ENCODE measurements around the gene ARFGEF2.
"Not testable (repeated sequence)": the region's sequence is repeated elsewhere in the genome, so short reads cannot be mapped to it uniquely, and the experiment has no call there.

Gene ARFGEF2

DNA sequence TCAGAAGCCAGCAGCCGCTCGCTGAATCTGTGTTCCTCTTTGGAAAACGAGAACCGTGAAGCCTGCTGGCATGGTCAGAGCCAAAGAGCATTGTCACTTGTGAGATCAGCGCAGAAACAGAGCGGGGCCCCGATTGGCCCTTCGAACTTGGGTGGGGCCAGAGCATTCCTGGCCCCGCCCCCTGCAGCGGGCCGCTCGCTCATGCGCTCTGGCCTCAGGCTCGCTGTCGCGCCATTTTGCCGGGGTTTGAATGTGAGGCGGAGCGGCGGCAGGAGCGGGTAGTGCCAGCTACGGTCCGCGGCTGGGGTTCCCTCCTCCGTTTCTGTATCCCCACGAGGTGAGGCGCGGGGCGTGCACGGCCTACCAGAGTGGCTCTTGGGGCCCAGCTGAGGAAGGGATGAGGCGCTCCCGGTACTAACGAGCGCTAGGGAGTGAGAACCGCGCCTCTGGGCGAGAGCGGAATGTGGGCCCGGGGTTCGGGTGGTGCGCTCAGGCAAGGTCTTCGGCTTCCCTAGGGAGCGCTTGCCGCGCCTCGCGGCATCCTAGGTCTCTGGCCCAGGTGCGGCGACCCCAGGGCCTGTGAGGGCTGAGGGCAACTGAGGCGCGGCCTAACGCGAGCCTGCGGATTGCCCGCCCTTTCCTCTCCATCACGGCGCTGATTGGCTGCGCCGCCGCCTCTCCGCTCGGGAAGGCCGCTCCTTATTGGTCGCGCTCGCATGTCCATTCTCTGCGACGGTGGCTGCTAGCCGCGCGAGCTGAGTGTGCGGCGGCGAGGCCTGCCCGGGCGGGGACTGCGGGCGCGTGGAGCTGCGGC lies 124.8 kb downstream of the ARFGEF2 start, which contains the start of gene CSE1L:
CSE1L (plus strand) TSS at position 226 of the 814 bp plus-strand sequence. CDS start 12,152 bp downstream, outside the sequence.
- in situ Hi-C loops (cut with MboI; ENCODE audit: low sequenced_read_pairs): no loop called here

DNA sequence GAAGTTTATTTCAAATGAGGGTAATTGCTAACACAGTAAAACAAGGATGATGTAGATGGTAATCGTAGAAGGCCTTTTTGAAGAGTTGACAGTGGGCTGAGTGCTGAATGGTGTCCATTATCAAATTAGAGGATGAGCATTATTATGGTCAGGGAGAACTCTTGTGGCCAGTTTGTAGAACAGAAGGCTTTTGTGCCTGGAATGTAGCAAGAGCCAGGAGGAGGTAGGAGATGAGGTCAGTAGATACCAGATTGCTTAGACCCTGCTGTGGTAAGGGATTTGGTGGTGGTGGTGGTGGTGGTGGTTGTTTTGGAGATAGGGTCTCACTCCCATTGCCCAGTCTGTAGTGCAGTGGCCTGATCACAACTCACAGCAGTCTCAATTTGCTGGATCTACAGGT lies 130.8 kb downstream of the ARFGEF2 start:
- in situ Hi-C loops (cut with MboI; ENCODE audit: low sequenced_read_pairs): no loop called here

DNA sequence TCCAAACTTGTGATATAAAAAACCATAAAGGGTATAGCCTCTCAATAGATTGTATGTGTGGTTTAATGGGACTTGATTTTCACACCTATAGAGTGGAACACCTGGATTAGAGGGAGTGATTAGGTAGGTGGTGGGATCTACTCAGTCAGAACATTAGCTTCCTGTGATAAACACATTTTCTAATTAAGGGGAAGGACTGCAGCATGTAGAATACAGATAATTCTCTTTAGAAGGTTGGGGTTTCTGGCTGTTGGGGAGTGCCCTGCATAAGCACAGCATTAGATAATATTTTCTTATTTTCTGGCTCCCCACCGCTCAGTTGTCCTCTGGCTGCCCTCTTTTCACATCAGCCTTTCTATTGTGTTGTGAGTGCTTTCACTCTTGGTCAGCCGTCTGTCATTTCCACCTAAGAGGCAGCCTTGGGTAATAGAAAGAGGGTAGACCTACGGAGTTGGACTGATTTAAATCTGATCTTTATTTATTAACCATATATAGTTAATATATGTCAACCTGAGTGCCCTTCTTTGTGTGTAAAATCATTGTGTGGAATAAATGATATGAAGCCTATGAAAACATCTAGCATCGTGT lies 132.6 kb downstream of the ARFGEF2 start:
- in situ Hi-C loops (cut with MboI; ENCODE audit: low sequenced_read_pairs): no loop called here

DNA sequence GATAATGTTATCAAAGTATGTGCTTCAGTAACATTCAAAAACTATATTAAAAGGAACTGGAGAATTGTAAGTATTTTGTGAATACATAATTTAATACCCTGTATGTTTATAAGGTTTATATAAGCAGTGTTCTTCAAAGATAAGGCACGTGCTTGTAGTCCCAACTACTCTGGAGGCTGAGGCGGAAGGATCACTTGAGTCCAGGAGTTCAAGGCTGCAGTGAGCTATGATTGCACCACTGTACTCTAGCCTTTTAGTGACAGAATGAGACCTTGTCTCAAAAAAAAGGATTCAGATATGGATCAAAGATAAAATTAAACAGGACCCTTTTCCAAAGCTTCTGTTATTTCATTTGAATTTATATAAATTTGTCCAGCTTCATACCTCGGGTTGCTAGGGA lies 141.8 kb downstream of the ARFGEF2 start:
- in situ Hi-C loops (cut with MboI; ENCODE audit: low sequenced_read_pairs): no loop called here

DNA sequence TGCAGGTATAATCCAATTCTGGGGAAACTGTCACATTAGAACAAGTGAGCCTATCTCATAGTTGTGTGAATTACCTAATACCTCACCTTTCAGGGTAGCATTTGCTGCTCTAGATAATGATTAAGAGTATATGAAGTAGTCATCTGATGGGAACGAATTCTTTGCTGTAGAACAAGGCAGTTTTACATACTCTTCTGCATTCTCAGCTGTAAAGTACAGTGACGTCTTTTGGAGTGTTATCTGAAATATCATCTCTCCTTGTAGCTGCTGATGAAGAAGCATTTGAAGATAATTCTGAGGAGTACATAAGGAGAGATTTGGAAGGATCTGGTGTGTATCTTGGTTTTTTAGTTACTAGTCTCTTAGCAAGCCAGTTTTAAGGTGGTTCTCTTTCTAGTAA lies 153.0 kb downstream of the ARFGEF2 start:
- in situ Hi-C loops (cut with MboI; ENCODE audit: low sequenced_read_pairs): no loop called here

DNA sequence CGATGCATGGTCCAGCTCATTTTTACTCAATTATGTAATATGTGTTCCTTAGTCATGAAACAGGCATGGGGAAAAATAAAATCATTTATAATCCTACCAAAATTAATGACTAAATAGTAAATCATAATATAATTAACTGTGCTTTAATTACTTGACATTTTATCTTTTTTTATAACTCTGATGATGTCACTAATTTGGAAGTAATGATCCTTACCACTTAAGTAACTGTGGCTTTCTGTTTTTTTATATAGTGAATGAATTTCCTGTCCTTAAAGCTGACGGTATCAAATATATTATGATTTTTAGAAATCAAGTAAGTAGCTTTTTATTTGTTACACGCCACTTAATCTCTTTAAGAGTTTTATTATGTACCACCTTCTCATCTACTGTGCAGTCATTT lies 156.8 kb downstream of the ARFGEF2 start:
- in situ Hi-C loops (cut with MboI; ENCODE audit: low sequenced_read_pairs): no loop called here

DNA sequence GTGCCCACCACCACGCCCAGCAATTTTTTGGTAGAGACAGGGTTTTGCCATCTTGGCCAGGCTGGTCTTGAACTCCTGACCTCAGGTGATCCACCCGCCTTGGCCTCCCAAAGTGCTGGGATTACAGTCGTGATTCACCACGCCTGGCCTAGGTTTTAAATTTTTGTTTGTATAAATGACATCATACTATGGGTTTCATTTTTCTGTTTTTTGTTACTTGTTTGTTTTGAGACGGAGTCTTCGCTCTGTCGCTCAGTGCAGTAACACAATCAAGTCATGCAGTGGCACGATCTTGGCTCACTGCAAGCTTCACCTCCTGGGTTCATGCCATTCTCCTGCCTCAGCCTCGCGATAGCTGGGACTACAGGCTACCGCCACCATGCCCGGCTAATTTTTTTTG lies 160.8 kb downstream of the ARFGEF2 start:
- in situ Hi-C loops (cut with MboI; ENCODE audit: low sequenced_read_pairs): not testable (repeated sequence)

Measured in hTERT RPE-1 (cell line).